GM19239 (cell line): ENCODE results near the gene UGT2B11.
"Not testable (repeated sequence)": the region's sequence is repeated elsewhere in the genome, so short reads cannot be mapped to it uniquely, and the experiment has no call there.

Experiments
- DNase-seq: peaks from one replicate; pipeline ENCODE4 v3.0.0; 2011; ENCODE audit warnings: low spot score; ENCODE audit not compliant: insufficient read length
- FAIRE-seq: peaks from 2 replicates; lab custom pipeline; 2011; peaks lifted over from hg19 to GRCh38; lab: Jason Lieb, UNC

Gene UGT2B11

DNA sequence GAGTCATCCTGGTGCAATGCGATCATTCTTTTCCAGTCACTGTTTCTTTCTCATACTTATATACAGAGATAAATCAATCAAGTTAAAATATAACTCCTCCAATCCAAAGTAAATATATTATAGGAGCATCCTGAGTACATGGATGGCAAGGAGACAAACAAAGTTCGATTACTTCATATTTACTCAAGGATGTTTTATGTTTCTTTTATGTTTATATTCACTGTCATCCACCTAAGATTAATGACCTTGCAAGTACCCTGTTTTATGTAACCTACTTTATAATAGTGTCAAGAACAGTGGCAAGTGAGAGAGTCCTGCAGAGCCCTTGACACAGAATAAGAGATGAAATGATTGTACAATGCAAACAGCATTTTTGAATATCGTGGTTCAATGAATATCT lies at the start of gene UGT2B11:
Gene UGT2B11, minus strand, starts transcription at position 33 of the 400 bp plus-strand sequence. Its CDS starts 26 bp downstream, at position 7.
- DNase-seq = no peak
- FAIRE-seq = no peak

- not testable (repeated sequence) for DNase-seq, FAIRE-seq
These were observed 38.7 kb upstream of the UGT2B11 start for GRCh38 chr4:69253147-69253772.

DNA sequence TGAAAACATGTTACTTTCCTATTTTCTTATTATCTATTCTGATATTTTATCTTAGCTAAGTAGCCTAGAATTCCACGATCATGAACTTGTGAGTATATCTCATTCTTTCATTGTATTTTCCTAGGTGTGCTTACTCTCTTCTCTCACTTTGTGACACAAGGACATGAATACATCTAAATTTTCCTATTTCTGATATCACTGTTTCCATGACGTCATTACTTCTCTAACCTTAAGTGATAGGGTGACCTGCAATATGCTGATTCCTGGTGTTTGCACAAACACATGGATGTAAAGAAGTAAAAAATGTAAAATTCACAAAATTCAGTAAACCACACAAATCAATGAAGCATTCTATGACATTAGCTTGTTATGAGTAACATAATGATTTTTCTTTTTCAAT lies 36.3 kb upstream of the UGT2B11 start:
- DNase-seq, FAIRE-seq: not testable (repeated sequence)

- not testable (repeated sequence) for DNase-seq, FAIRE-seq
These were observed 28.2 kb upstream of the UGT2B11 start for GRCh38 chr4:69242562-69243240.

- not testable (repeated sequence) for DNase-seq, FAIRE-seq
These were observed 27.2 kb upstream of the UGT2B11 start for GRCh38 chr4:69241746-69242145.

DNA sequence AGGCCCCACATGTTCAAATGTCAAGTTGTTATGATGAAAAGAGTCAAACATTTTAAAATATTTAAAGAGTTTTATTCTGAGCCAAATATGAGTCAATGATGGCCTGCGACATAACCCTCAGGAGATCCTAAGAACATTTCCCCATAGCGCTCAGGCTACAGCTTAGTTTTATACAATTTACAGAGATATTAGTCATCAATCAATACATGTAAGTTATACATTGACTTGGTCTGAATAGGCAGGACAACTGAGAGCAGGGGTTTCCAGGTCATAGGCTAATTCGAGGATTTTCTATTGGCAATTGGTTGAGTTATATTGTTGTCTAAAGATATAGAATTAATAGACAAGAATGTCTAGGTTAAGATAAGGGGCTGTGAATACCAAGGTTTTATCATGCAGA lies 26.2 kb upstream of the UGT2B11 start:
- DNase-seq, FAIRE-seq: not testable (repeated sequence)

GRCh38 chr4:69239557-69240168 lies 25.1 kb upstream of the UGT2B11 start:
- no peak for FAIRE-seq
- no peak for DNase-seq

DNA sequence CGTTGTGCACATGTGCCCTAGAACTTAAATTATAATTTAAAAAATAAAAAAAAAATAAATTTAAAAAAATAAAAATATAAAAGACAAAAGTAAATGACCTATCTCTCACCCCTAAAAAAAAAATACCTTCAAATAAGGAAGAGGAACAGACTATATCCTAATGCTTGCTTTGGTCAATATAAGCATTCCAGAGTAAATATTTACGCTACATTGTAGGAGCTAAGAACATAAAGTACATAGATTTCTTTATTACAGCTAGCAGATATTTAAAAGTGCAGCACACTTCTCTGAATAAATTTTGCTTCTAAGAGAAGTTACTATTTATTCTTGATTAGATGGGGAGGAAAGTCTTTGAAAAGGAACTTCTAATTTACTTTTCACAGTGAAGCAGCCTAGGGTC lies 24.5 kb upstream of the UGT2B11 start:
- FAIRE-seq (no peak), DNase-seq (no peak)

GRCh38 chr4:69224891-69225290 lies 10.3 kb upstream of the UGT2B11 start:
- FAIRE-seq (no peak), DNase-seq (no peak)

DNA sequence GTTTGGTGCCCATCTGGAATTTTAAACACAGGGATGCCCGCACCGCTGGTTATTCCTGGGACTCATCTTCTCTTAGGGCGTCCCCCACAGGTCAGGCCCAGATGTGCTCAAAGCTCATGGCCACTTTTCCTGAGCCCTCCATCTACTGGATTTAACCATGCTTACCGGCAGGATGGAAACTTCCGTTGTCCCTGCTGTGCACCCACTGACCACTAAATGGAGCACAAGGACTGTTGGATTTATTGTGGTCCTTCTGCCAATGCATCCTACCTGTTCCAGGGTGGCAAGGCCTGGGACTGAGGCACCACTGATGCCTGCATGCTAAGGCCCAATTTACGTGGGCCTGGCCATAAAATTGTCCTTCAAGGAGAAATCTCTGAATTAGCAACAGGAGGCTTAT lies 8.7 kb upstream of the UGT2B11 start:
- not testable (repeated sequence) for DNase-seq, FAIRE-seq

- FAIRE-seq, DNase-seq: not testable (repeated sequence)
These were observed 3.9 kb upstream of the UGT2B11 start for GRCh38 chr4:69218491-69218890.

DNA sequence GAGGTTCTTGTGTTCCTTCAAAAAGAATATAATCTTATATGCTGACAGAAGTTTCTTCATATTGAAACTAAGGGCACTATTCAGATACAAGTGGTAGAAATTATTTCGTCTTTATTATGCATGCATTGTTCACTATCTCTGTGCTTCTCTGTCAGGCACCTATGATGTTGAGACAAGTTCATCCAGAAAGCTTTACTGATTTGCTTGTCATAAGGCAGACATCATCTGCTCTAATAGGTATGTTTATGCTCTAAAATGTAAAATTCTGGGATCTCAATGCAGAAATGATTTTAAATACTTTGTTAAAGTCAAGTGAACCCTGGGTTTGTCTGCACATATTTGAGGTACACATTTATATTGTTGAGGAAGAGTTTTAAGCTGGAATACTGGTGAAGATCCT lies 3.6 kb downstream of the UGT2B11 start:
- DNase-seq (no peak), FAIRE-seq (no peak)

DNA sequence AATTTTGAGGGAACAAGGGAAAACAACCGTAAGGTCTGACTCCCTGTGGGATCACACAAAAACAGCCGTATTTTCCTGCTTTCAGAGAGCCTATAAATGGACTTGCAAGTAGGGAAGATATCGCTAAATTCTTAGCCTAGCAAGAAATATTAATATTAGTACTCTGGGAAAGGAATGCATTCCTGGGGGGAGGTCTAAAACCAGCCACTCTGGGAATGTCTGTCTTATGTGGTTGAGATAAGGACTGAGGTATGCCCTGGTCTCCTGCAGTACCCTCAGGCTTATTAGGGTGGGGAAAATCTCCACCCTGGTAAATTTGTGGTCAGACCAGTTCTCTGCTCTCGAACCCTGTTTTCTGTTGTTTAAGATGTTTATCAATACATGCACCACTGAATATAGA lies 16.0 kb downstream of the UGT2B11 start:
- FAIRE-seq, DNase-seq: not testable (repeated sequence)

DNA sequence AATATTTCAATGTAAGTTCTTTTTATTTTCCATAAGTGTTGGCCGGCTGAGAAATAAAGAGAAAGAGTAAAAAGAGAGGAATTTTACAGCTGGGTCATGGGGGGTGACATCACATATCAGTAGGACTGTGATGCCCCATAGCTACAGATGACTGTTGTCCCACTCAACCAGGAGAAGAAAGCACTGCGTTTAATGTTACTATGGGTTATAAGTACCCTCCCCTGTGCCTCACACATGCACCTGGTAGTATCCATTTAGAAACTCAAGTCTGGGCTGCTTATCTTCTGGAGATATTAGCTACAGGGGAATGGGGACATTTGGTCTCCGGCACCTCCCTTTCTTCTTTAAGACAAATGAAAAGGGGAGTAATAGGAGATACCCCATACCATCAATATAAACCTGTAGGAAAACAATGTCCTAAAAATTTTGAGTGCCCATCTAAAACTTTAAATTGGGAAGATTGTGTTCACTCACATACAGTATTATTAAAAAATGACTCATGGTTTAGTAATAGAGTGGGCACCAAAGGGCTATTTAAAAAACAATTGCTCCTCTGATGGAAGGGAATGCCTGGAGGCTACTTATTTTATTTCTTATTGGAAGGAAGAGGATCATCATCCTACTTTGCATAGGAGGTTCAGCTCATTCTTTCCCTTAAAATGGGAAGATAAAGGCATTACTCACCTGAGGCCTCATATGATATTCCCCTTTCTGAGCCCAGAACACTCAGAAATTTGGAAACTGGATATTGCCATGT lies 18.2 kb downstream of the UGT2B11 start:
- FAIRE-seq (no peak), DNase-seq (no peak)

DNA sequence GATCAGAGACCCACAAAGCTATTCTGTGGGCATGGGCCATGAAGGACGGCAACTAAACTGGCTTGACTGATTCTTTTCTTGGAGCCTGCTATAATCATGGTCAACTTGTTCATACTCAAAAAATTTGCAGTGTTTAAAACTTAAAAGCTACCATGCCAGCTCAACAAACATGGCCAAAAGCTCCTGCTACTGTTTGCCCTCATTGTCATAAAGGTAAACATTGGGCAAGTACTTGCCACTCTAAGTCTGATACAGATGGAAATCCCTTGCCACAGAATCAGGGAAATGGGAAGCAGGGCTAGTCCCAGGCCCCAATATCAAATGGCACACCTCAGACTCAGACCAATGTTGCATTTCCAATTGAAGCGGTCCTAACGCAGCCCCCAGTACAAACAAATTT lies 20.4 kb downstream of the UGT2B11 start:
- no peak for DNase-seq
- FAIRE-seq = no peak

DNA sequence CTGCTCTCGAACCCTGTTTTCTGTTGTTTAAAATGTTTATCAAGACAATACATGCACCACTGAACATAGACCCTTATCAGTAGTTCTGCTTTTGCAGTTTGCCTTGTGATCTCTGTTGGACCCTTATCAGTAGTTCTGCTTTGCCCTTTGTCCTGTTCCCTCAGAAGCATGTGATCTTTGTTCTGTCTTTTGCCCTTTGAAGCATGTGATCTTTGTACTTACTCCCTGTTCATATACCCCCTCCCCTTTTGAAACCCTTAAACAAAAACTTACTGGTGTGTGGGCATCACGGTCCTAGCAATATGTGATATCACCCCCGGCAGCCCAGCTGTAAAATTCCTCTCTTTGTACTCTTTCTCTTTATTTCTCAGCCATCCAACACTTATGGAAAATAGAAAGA lies 22.6 kb downstream of the UGT2B11 start:
- FAIRE-seq, DNase-seq: not testable (repeated sequence)

DNA sequence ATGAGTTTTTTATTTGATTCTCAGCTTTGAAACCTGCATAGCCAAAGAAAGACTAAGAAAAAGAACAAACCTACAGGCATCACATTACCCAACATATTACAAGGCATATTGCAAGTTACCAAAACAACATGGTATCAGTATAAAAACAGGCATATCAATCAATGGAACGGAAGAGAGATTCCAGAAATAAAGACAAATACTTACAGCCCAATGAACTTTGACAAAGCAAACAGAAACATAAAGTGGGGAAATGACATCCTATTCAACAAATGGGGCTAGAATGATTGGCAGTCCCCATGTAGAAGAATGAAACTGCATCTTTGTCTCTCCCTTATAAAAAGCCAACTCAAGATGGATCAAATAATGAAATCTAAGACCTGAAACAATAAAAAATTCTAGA lies 23.9 kb downstream of the UGT2B11 start:
- FAIRE-seq, DNase-seq: not testable (repeated sequence)

- DNase-seq = not testable (repeated sequence)
These were observed 32.9 kb downstream of the UGT2B11 start for GRCh38 chr4:69181519-69182169.

DNA sequence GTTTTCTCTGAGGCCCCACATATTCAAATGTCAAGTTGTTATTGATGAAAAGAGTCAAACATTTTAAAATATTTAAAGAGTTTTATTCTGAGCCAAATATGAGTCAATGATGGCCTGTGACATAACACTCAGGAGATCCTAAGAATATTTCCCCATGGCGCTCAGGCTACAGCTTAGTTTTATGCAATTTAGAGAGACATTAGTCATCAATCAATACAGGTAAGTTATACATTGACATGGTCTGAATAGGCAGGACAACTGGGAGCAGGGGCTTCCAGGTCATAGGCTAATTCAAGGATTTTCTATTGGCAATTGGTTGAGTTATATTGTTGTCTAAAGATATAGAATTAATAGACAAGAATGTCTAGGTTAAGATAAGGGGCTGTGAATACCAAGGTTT lies 34.7 kb downstream of the UGT2B11 start:
- not testable (repeated sequence) for DNase-seq, FAIRE-seq

More at GRCh38 chr4:69181519-69182169, 32.9 kb downstream of the UGT2B11 start:
- not testable (repeated sequence) for FAIRE-seq

GRCh38 chr4:69178751-69179205 lies 35.8 kb downstream of the UGT2B11 start:
- DNase-seq, FAIRE-seq: not testable (repeated sequence)
